Colonic mucosa (tissue), 4 donors: ENCODE measurements around the gene ENO2. TPM values are rescaled to one million over a fixed set of nuclear protein-coding genes. Genes with fewer than 3 reads are reported as not detected.
"Not testable (repeated sequence)": the region's sequence is repeated elsewhere in the genome, so short reads cannot be mapped to it uniquely, and the experiment has no call there.

Experiments
- DNase-seq: peaks from one replicate; pipeline ENCODE4 v3.0.0-alpha.2; 2020
- H3K27ac ChIP-seq: fragments of 200-600 bp; one replicate; pipeline ENCODE4 v1.8.0; 2021
- H3K27me3 ChIP-seq: fragments of 200-600 bp; one replicate; pipeline ENCODE4 v1.8.0; 2021
- H3K36me3 ChIP-seq: fragments of 200-600 bp; one replicate; pipeline ENCODE4 v1.8.0; 2021
- H3K4me1 ChIP-seq: fragments of 200-600 bp; one replicate; pipeline ENCODE4 v1.8.0; 2021; ENCODE audit warnings: mild to moderate bottlenecking
- H3K4me3 ChIP-seq: fragments of 200-600 bp; one replicate; pipeline ENCODE4 v1.8.0; 2021
- H3K9ac ChIP-seq, 2 donors: one replicate each; pipeline ENCODE4 v1.7.0; 2013; ENCODE audit warnings: control low read depth in 2 of 2, low read depth in 2 of 2, low read length in 2 of 2
- H3K9me3 ChIP-seq: fragments of 200-600 bp; one replicate; pipeline ENCODE4 v1.8.0; 2021
- CTCF ChIP-seq: fragments of 200-600 bp; IDR thresholded peaks from one replicate; pipeline ENCODE4 v1.8.0; 2022; ENCODE audit warnings: antibody characterized with exemption, mild to moderate bottlenecking
- intact Hi-C: fragments of 100-400 bp; cut with DNase I; formaldehyde crosslinking; loops from one replicate; pipeline ENCODE4 v1.14.1; 2022
- total RNA-seq, 2 donors: library from RNA; stranded (reverse); fragmentation: NEBNext Ultra II Directional in 1 of 2; extraction: Animal tissue kit (Norgen Biotek cat#: 25700) in 1 of 2; gene quantifications; one replicate each; pipeline ENCODE4 v1.2.1, GENCODE V29; 2021
- donor health status: healthy.
- donor health status: DM: no; HTN: no; CAD: no.
- donor health status: DM: no; HTN: no; CAD: no.

Gene ENO2
- total RNA-seq: 10 to 100 TPM in 1 of 2 donors, 1 to 10 TPM in 1; 7.6 to 15.7 TPM

GRCh38 chr12:6914246-6914946 is at the start of gene ENO2:
Gene ENO2 (plus strand): TSS chr12:6914580. CDS start chr12:6915833, 1,253 bp downstream.
- no peak for TF ChIP-seq CTCF
- Histone ChIP-seq H3K27me3 (no peaks in the 10 kb centered on the region), H3K9ac (peak within 1 kb of the TSS; percentile 40 to 82), H3K4me1 (no peaks in the 10 kb centered on the region), H3K9me3 (no peaks in the 10 kb centered on the region), H3K4me3 (peak within 1 kb of the TSS; percentile 54), H3K27ac (peak within 1 kb of the TSS; percentile 61), H3K36me3 (no peaks in the 10 kb centered on the region)
- DNase-seq: peak; percentile 74
- intact Hi-C loops: no loop called here

GRCh38 chr12:6865307-6865706 is 49.1 kb upstream of the ENO2 start:
- not testable (repeated sequence) for H3K4me3 ChIP-seq, H3K9me3 ChIP-seq, H3K9ac ChIP-seq, H3K27ac ChIP-seq, DNase-seq, H3K36me3 ChIP-seq, H3K27me3 ChIP-seq
- H3K4me1 ChIP-seq: peaks cover 13% of the 10 kb centered on the region
- intact Hi-C loops: loop anchor here (5.0 kb wide), 1 partner anchor 102 kb away; no protein-coding TSS in a partner anchor

GRCh38 chr12:6866163-6866919 is 48.0 kb upstream of the ENO2 start:
- H3K27ac ChIP-seq: peak overlapping the region; percentile 96
- DNase-seq: no peak

GRCh38 chr12:6866920-6867412 is 47.4 kb upstream of the ENO2 start:
- H3K27ac ChIP-seq: peak overlapping the region; percentile 96
- H3K9ac ChIP-seq: peak overlapping the region; percentile 73 to 79
- H3K27me3 ChIP-seq: no peaks in the 10 kb centered on the region
- no peak for TF ChIP-seq CTCF
- H3K36me3 ChIP-seq: peaks cover 12% of the 10 kb centered on the region
- intact Hi-C loops: loop anchor here (5.0 kb wide), 1 partner anchor 100 kb away; no protein-coding TSS in a partner anchor
- H3K4me3 ChIP-seq: peak overlapping the region; percentile 98
- no peak for DNase-seq
- H3K9me3 ChIP-seq: no peaks in the 10 kb centered on the region
- H3K4me1 ChIP-seq: peaks cover 22% of the 10 kb centered on the region

More at GRCh38 chr12:6866163-6866919, 48.0 kb upstream of the ENO2 start:
- peaks cover 19% of the 10 kb centered on the region for H3K4me1 ChIP-seq
- H3K36me3 ChIP-seq: peaks cover 13% of the 10 kb centered on the region
- H3K4me3 ChIP-seq: peak overlapping the region; percentile 98
- H3K27me3 ChIP-seq: no peaks in the 10 kb centered on the region
- intact Hi-C loops: loop anchor here (5.0 kb wide), 1 partner anchor 101 kb away; no protein-coding TSS in a partner anchor
- H3K9ac ChIP-seq: peak overlapping the region; percentile 73 to 79
- H3K9me3 ChIP-seq: no peaks in the 10 kb centered on the region
- no peak for TF ChIP-seq CTCF

GRCh38 chr12:6867413-6868210 is 46.8 kb upstream of the ENO2 start, which contains the start of gene TPI1:
Gene TPI1 (plus strand): TSS chr12:6867531. CDS start chr12:6867567, 36 bp downstream.
- intact Hi-C loops: loop anchor here (5.0 kb wide), 1 partner anchor 100 kb away; no protein-coding TSS in a partner anchor
- Histone ChIP-seq H3K4me3 (peak within 1 kb of the TSS; percentile 98), H3K27me3 (no peaks in the 10 kb centered on the region), H3K9me3 (no peaks in the 10 kb centered on the region), H3K4me1 (peaks cover 22% of the 10 kb centered on the region), H3K9ac (peak within 1 kb of the TSS; percentile 90 to 97), H3K36me3 (peaks cover 12% of the 10 kb centered on the region), H3K27ac (peak within 1 kb of the TSS; percentile 96)
- peak; percentile 88 for DNase-seq
- TF ChIP-seq CTCF: no peak
